Mammary epithelial cell (primary cell): ENCODE measurements around the gene CYP19A1.

ENCODE experiments used
- EZH2 ChIP-seq: IDR thresholded peaks from 2 replicates; pipeline ENCODE4 v1.6.1; 2012; ENCODE audit warnings: low read length, inconsistent platforms, borderline replicate concordance
- TF ChIP-seq, protein P1 (sequence below), 2 donors: IDR thresholded peaks in 1 of 2; conservative IDR thresholded peaks in 1 of 2; 2 replicates each; pipeline ENCODE4 v1.5.1; 2011 to 2012; ENCODE audit warnings: inconsistent platforms in 2 of 2, low read length in 2 of 2, mild to moderate bottlenecking in 2 of 2, control low read depth in 1 of 2, low read depth in 1 of 2; ENCODE audit not compliant: insufficient read depth in 1 of 2; ENCODE audit errors: extremely low read depth in 1 of 2

DNA sequence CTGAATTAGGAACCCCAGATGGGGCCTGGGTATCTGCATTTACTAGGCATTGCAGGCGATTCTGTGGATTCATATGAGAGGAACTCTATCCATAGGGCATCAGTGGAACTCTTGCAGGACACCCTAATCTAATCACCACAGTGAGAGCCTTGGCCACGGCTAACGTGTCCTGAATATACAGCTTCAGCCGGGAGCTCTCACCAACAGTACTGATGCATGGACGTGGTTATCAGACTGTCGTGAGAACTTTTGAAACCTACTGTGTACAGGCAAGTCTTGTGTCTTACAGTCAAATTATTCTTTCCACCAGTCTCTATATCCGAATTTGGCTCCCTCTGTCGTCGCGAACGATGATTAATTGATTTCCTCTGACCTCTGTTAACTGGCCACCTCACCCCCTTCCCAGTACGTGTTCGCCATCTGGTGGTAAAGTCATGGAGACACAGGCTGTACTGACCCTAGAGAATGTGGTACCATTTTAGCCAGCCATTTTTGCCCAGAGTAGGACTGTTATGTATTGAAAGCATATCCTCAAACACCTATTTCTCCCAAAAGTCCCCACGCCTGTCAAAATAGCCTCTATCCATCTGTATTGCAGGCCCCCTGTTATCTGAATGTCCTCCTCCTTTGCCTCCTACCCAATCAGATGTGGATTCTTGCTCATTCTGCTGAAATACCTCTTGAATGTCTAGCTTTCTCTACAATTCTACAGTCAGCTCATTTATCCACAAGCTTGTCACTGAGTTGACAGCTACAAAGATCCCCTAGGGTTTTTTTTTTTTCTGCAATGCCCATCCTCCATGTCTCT is 42.8 kb upstream of the CYP19A1 start:
- TF ChIP-seq, protein P1, sequence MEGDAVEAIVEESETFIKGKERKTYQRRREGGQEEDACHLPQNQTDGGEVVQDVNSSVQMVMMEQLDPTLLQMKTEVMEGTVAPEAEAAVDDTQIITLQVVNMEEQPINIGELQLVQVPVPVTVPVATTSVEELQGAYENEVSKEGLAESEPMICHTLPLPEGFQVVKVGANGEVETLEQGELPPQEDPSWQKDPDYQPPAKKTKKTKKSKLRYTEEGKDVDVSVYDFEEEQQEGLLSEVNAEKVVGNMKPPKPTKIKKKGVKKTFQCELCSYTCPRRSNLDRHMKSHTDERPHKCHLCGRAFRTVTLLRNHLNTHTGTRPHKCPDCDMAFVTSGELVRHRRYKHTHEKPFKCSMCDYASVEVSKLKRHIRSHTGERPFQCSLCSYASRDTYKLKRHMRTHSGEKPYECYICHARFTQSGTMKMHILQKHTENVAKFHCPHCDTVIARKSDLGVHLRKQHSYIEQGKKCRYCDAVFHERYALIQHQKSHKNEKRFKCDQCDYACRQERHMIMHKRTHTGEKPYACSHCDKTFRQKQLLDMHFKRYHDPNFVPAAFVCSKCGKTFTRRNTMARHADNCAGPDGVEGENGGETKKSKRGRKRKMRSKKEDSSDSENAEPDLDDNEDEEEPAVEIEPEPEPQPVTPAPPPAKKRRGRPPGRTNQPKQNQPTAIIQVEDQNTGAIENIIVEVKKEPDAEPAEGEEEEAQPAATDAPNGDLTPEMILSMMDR (conservative IDR thresholded peaks at IDR 0.05 in 1 of 2, IDR thresholded peaks at IDR 0.05 in 1 of 2; ENCODE audit: extremely low read depth in 1 of 2, insufficient read depth in 1 of 2, low read depth in 1 of 2, low read length in 2 of 2): peak; percentile 94
- TF ChIP-seq EZH2: no peak
